Right cardiac atrium (tissue), 5 donors: ENCODE results near the gene FHIT. TPM values are rescaled to one million over a fixed set of nuclear protein-coding genes. Genes with fewer than 3 reads are reported as not detected.

ENCODE experiments used
- ATAC-seq, 2 donors: fragments of 200-7000 bp; cut with Tn5 transposase; one replicate each; pipeline versions ENCODE4 v1.8.0 to v1.9.1; 2020; ENCODE audit warnings: moderate library complexity in 2 of 2, mild to moderate bottlenecking in 1 of 2
- DNase-seq, 3 donors: peaks; one replicate each; pipeline ENCODE4 v3.0.0-alpha.2; 2020
- H3K27ac ChIP-seq: one replicate; pipeline ENCODE4 v1.5.1; 2013; ENCODE audit warnings: mild to moderate bottlenecking, low read length, control low read depth, moderate library complexity
- H3K27me3 ChIP-seq: one replicate; pipeline ENCODE4 v1.6.1; 2013; ENCODE audit not compliant: control insufficient read depth, insufficient read depth
- H3K4me1 ChIP-seq: one replicate; pipeline ENCODE4 v1.6.1; 2013; ENCODE audit warnings: low read length; ENCODE audit not compliant: control insufficient read depth, insufficient read depth
- H3K4me3 ChIP-seq: one replicate; pipeline ENCODE4 v1.5.1; 2013; ENCODE audit warnings: low read length, control low read depth
- H3K9me3 ChIP-seq: one replicate; pipeline ENCODE4 v1.6.1; 2013; ENCODE audit warnings: low read length; ENCODE audit not compliant: control insufficient read depth
- WGBS: extraction: QIAGEN DNeasy Blood & Tissue Kit; methylation state at CpG from one replicate; pipeline ENCODE4 v1.1.7; 2013; 5-methylcytosine and 5-hydroxymethylcytosine counted together
- intact Hi-C, 4 donors: fragments of 100-400 bp; cut with DNase I; formaldehyde crosslinking; loops; one replicate each; pipeline versions ENCODE4 v1.11.0 to v1.14.0; 2022 to 2023
- microRNA-seq, 2 donors: library from miRNA; unstranded; fragments of <30 nt; microRNA quantifications; one replicate each; pipeline ENCODE4 v1.2.0, GENCODE V29; 2020 to 2021
- polyA plus RNA-seq: library from polyadenylated mRNA; stranded (reverse); fragments of 200-250 nt; gene quantifications from one replicate; pipeline ENCODE4 v1.2.3, GENCODE V29; 2013
- total RNA-seq, 4 donors: library from RNA; stranded (reverse); fragmentation: NEBNext Ultra II Directional; extraction: Animal tissue kit (Norgen Biotek cat#: 25700); gene quantifications; one replicate each; pipeline ENCODE4 v1.2.1, GENCODE V29; 2021
- donor health status: healthy with polysubstance abuse.
- donor health status: DM: no; HTN: yes; CAD: no.
- donor health status: DM: no; HTN: no; CAD: no.
- donor health status: DM: no; HTN: yes; CAD: no; lungs with severe emphysema.
- donor health status: DM: yes; HTN: yes; CAD: no.

The FHIT gene
- total and polyA plus RNA-seq, 5 donors: 16.5 to 25.8 (median 21.4) TPM

DNA sequence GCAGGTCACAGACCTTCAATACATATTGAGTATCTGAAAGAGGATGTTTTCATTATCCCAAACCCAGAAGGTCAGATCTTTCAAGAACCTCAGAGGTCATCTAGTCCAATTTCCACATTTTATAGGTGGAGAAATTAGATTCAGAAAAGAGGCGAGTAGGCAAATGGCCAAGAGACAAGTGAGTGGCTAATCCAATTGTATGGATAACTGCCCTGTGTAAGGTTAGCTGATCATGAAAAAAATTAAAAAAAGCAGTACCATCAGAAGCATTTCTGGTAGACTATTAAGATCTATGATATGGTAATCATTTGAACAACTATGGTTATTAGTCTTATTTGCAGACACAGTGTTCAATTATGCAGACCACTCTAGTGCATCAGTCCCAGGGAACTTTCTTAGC lies 1540.7 kb downstream of the FHIT start:
- no peak overlapping the region for H3K4me3 ChIP-seq
- no peak for ATAC-seq
- no peaks in the 10 kb centered on the region for H3K4me1 ChIP-seq
- H3K9me3 ChIP-seq: no peaks in the 10 kb centered on the region
- no peak overlapping the region for H3K27ac ChIP-seq
- DNase-seq: no peak
- no peaks in the 10 kb centered on the region for H3K27me3 ChIP-seq
- intact Hi-C loops: no loop called here
- 90% methylated on average over 1 of the region's 1 CpG for WGBS

DNA sequence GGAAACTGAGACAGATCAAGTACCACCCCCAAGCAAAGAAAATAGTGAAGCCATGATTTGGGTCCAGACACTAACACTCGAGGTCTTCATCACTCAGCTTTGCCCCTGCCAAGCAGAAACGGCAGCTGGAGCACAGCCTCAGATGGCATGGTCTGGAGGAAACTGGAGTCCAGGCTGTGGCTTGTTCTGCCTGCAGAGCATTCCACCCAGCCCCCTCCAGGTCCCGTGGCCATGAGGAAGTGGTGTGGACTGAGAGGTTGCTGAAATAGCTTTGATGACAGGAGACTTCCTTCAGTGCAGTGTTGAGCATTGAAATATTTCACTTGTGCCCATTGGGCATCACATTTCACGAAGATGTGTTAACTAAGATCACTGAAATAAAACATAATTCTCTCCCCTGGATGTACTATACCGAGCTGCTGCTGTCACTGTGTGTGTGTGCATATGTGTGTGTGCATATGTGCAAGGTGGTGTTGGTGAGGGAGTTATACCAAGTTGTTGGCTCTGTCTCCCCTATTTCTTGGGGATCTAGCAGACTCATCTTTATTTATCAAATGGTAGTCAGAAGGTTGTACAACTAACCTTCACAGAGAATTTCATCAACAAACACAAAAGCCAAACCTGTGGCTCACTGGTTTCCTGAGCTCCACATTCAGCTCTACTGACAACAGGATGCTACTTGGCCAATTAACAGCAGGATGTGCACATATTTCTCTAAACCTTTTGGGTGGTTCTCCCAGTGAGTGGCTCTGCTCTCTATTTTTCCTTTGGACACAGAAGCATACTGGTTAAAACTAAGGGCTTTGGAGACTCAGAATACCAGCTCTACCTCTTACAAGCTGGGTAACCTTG lies 1541.3 kb downstream of the FHIT start:
- WGBS: 46% methylated on average over 5 of the region's 5 CpGs
- DNase-seq: peak; percentile 41 to 76 (median 71)

DNA sequence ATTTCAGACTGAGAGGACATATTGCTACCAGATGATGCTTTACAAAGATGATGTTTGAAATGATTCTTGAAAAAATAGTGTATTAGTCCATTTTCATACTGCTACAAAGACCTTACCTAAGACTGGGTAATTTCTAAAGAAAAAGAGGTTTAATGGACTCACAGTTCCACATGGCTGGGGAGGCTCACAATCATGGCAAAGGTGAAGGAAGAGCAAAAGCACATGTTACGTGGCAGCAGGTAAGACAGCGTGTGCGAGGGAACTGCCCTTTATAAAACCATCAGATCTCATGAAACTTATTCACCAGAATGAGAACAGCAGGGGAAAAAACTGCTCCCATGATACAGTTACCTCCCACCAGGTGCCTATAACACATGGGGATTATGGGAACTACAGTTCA lies 1543.0 kb downstream of the FHIT start:
- no peaks in the 10 kb centered on the region for H3K9me3 ChIP-seq
- no peaks in the 10 kb centered on the region for H3K27me3 ChIP-seq
- no peak for ATAC-seq
- DNase-seq: no peak
- H3K4me3 ChIP-seq: no peak overlapping the region
- no peak overlapping the region for H3K27ac ChIP-seq
- H3K4me1 ChIP-seq: no peaks in the 10 kb centered on the region
- 94% methylated on average over 3 of the region's 3 CpGs for WGBS
- intact Hi-C loops: no loop called here

More for the DNA sequence above, 1541.3 kb downstream of the FHIT start:
- no peaks in the 10 kb centered on the region for H3K9me3 ChIP-seq
- no peak overlapping the region for H3K27ac ChIP-seq
- no peaks in the 10 kb centered on the region for H3K27me3 ChIP-seq
- no peaks in the 10 kb centered on the region for H3K4me1 ChIP-seq
- intact Hi-C loops: no loop called here
- H3K4me3 ChIP-seq: no peak overlapping the region
- ATAC-seq: peak; percentile 43 to 60

DNA sequence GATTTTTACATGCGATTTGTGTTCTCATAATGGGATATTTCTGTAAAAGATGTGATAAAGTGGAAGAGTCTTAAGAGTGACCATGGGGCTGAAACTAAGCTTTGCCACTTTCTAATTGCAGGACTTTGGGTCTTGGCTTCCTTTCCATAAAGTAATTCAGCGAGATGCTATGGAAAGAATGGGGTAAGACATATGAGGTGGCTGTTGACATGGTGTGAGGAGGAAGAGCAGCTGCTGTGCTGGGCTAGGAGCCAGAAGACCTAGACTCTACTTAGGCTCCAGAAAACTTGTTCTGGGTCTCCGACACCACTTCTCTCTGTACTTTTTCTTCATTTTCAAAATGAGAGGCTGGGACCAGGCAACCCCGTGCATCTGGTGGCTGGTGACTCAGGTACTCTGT lies 1547.0 kb downstream of the FHIT start:
- WGBS: 46% methylated on average over 4 of the region's 4 CpGs
- Histone ChIP-seq H3K4me1 (no peaks in the 10 kb centered on the region), H3K9me3 (no peaks in the 10 kb centered on the region), H3K4me3 (no peak overlapping the region), H3K27ac (no peak overlapping the region), H3K27me3 (no peaks in the 10 kb centered on the region)
- ATAC-seq (no peak), DNase-seq (no peak)
- intact Hi-C loops: no loop called here

DNA sequence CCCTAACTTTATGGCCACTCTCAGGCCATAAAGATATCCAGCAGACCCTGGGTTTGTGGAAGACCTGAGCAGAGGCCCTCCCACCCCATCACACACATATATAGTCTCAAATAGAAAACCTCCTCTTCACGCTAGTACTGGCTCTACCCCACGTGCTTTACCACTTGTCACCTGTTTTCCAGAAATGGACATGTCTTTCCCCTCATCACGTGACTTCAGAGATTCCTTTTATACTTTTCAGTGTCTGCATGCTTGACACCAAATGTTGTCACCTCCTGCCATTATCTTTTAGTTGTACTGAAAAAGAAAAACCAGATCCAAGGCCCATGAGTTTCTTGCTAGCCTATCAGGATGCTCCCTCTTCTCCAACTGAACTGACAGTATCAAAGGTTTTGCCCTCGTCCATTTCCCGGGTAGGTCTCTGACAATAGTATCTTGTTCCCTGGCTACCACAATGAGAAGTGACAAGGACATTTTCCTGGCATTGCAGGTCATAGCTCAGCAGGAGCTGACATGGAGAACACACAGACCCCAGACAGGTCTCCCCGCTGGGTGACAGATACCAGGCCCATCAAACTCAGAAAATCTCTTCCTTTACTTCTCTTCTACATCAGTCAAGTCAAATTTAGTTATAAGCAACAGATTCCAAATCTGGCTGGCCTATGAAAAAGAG lies 1551.5 kb downstream of the FHIT start:
- DNase-seq (no peak), ATAC-seq (peak in 1 of 2 donors; percentile 19)
- no peak overlapping the region for H3K4me3 ChIP-seq
- H3K27me3 ChIP-seq: no peaks in the 10 kb centered on the region
- no peak overlapping the region for H3K27ac ChIP-seq
- no peaks in the 10 kb centered on the region for H3K4me1 ChIP-seq
- H3K9me3 ChIP-seq: no peaks in the 10 kb centered on the region
- WGBS: 55% methylated on average over 6 of the region's 6 CpGs
- intact Hi-C loops: no loop called here

Small RNA genes lying within 50 kb of the gene (microRNA-seq; reads per million reads assigned to microRNA genes)
- 0 reads per million in 2 donors for gene MIR548BB
